ENCODE data around the gene KIF7.

DNA sequence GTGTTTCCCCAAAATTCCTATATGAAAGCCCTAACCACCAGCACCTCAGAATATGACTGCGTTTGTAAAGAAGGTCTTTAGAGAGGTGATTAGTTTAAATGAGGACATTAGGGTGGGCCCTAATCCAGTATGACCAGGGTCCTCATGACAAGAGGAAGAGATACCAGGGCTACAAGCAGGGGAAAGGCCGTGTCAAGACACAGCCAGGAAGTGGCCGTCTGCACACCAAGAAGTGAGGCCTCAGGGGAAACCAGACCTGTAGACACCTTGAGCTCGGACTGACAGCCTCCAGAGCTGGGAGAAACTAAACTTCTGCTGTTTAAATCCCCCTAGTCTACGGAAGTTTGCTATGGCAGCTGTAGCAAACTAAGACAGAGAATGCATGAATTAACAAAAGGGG lies 14.2 kb downstream of the KIF7 start:
- TF ChIP-seq, protein P1, sequence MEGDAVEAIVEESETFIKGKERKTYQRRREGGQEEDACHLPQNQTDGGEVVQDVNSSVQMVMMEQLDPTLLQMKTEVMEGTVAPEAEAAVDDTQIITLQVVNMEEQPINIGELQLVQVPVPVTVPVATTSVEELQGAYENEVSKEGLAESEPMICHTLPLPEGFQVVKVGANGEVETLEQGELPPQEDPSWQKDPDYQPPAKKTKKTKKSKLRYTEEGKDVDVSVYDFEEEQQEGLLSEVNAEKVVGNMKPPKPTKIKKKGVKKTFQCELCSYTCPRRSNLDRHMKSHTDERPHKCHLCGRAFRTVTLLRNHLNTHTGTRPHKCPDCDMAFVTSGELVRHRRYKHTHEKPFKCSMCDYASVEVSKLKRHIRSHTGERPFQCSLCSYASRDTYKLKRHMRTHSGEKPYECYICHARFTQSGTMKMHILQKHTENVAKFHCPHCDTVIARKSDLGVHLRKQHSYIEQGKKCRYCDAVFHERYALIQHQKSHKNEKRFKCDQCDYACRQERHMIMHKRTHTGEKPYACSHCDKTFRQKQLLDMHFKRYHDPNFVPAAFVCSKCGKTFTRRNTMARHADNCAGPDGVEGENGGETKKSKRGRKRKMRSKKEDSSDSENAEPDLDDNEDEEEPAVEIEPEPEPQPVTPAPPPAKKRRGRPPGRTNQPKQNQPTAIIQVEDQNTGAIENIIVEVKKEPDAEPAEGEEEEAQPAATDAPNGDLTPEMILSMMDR (optimal IDR thresholded peaks at IDR 0.05 in 1 of 3, IDR thresholded peaks at IDR 0.05 in 1 of 3, conservative IDR thresholded peaks at IDR 0.05 in 1 of 3; ENCODE audit: extremely low read depth in 1 of 3, insufficient read depth in 2 of 3, low read length in 3 of 3), result no peak
- TF ChIP-seq EZH2 (IDR thresholded peaks at IDR 0.05; ENCODE audit: low read length), result no peak

Data from keratinocyte (primary cell).